ENCODE results near the gene FAHD2B.

DNA sequence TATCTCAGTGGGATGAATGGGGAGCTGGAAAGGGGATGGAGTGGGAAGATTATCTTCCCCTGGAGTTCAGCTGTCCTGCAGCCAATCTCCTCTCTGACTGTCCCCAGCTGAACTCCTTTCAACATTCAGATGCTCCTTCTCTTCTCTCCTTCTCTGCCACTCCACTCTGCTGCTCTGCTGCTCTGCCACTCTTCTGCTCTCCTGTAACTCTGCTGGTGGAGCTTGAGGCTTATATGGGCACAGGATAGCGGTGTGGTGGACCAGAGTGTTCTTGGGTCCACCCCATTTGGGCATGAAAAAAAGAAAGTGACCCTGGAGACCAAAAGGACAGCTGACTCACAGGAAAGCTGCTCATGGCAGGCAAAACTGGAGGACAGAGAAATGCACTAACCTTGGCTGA is 26.6 kb downstream of the FAHD2B start:
- no peak for TF ChIP-seq POLR2A (IDR thresholded peaks at IDR 0.05)
- TF ChIP-seq CTCF (IDR thresholded peaks at IDR 0.05 in 4 of 5, conservative IDR thresholded peaks at IDR 0.05 in 1 of 5), result no peak
